Tibial nerve (tissue), 4 donors: ENCODE results near the gene PTOV1. TPM values are rescaled to one million over a fixed set of nuclear protein-coding genes. Genes with fewer than 3 reads are reported as not detected.

ENCODE experiments used
- DNase-seq, 2 donors: peaks; one replicate each; pipeline ENCODE4 v3.0.0-alpha.2; 2019; ENCODE audit warnings: low spot score in 2 of 2
- H3K27ac ChIP-seq, 4 donors: fragments of 200-600 bp; sonication (generic) in 3 of 4; one replicate each; pipeline ENCODE4 v1.5.1; 2017 to 2019; ENCODE audit warnings: mild to moderate bottlenecking in 1 of 4
- H3K27me3 ChIP-seq, 2 donors: fragments of 200-600 bp; sonication (generic) in 1 of 2; one replicate each; pipeline versions ENCODE4 v1.5.1 to v1.6.0; 2017 to 2019
- H3K36me3 ChIP-seq, 3 donors: fragments of 200-600 bp; sonication (generic); one replicate each; pipeline ENCODE4 v1.5.1; 2018 to 2019
- H3K4me1 ChIP-seq, 4 donors: fragments of 200-600 bp; sonication (generic) in 3 of 4; one replicate each; pipeline ENCODE4 v1.5.1; 2017 to 2019
- H3K4me3 ChIP-seq, 4 donors: fragments of 200-600 bp; sonication (generic) in 3 of 4; one replicate each; pipeline ENCODE4 v1.5.1; 2017 to 2019; ENCODE audit warnings: mild to moderate bottlenecking in 1 of 4, moderate library complexity in 1 of 4
- H3K9me3 ChIP-seq, 4 donors: fragments of 200-600 bp; sonication (generic) in 3 of 4; one replicate each; pipeline ENCODE4 v1.5.1; 2017 to 2019
- EP300 ChIP-seq, 2 donors: sonication (generic); formaldehyde crosslinking; IDR thresholded peaks; one replicate each; pipeline ENCODE4 v1.6.1; 2017; ENCODE audit warnings: antibody characterized with exemption in 2 of 2, mild to moderate bottlenecking in 1 of 2
- POLR2A ChIP-seq, 2 donors: fragments of 450-650 bp; IDR thresholded peaks; one replicate each; pipeline ENCODE4 v1.6.1; 2017; ENCODE audit warnings: antibody characterized with exemption in 2 of 2, mild to moderate bottlenecking in 2 of 2, moderate library complexity in 2 of 2
- WGBS, 2 donors: methylation state at CpG; one replicate each; pipeline ENCODE4 v1.1.5; 2018; 5-methylcytosine and 5-hydroxymethylcytosine counted together
- total RNA-seq, 4 donors: library from RNA; depleted of rRNA; stranded (reverse); fragments of >200 nt; gene quantifications; one replicate each; pipeline ENCODE4 v1.1.0, GENCODE V29; 2016
- TF ChIP-seq, protein P1 (sequence below), 5 experiments: fragments of 200-600 bp in 3 of 5; fragments of 450-650 bp in 2 of 5; sonication (generic) in 3 of 5; IDR thresholded peaks; one replicate each; pipeline ENCODE4 v1.5.1; 2016 to 2019; ENCODE audit warnings: antibody characterized with exemption in 5 of 5, mild to moderate bottlenecking in 3 of 5, moderate library complexity in 2 of 5

PTOV1 gene
- total RNA-seq, 4 donors from 2014 or later = 75.6 to 113 (median 91.9) TPM

DNA sequence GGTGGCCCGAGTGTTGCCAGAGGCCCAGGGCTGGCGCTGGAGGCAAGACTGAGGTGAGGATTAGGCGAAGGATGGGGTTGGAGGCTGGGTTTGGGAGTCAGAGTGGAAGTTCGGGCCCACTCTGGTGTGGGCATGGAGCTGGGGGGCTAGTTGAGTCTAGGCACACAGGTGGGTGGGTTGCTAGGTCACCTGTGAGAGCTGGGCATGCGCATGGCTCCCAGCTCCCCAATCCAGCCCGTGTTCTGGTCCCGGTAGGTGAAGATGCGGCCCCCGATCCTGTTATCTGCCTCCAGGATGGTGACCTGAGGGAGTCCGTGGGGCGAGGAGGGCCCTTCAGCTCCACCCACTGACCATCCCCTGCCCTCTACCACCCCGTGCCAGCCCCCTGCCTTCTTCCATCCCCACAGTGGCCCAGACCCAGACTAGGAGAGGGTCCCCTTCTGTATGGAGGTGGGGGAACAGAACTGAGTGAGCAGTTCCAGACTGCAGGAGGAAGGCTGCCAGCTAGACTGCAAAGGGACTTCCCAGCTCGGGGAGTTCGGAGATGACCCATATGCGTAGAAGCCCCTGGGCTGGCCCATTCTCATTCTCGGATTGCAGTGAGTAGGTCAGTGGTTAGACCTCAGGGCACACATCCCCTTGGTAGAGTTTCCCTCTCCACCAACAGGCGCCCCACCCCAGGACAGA, 44.1 kb downstream of the PTOV1 start:
- H3K4me3 ChIP-seq = no peak overlapping the region
- no peaks in the 10 kb centered on the region for H3K36me3 ChIP-seq
- TF ChIP-seq EP300 (IDR thresholded peaks at IDR 0.05) = no peak
- TF ChIP-seq POLR2A (IDR thresholded peaks at IDR 0.05) = no peak
- TF ChIP-seq, protein P1, sequence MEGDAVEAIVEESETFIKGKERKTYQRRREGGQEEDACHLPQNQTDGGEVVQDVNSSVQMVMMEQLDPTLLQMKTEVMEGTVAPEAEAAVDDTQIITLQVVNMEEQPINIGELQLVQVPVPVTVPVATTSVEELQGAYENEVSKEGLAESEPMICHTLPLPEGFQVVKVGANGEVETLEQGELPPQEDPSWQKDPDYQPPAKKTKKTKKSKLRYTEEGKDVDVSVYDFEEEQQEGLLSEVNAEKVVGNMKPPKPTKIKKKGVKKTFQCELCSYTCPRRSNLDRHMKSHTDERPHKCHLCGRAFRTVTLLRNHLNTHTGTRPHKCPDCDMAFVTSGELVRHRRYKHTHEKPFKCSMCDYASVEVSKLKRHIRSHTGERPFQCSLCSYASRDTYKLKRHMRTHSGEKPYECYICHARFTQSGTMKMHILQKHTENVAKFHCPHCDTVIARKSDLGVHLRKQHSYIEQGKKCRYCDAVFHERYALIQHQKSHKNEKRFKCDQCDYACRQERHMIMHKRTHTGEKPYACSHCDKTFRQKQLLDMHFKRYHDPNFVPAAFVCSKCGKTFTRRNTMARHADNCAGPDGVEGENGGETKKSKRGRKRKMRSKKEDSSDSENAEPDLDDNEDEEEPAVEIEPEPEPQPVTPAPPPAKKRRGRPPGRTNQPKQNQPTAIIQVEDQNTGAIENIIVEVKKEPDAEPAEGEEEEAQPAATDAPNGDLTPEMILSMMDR (IDR thresholded peaks at IDR 0.05) = no peak
- H3K27ac ChIP-seq = no peak overlapping the region
- H3K9me3 ChIP-seq = no peaks in the 10 kb centered on the region
- WGBS, 2 donors = 76 to 77% methylated on average over 17 of the region's 17 CpGs
- peaks cover 0 to 27% (median 19%) of the 10 kb centered on the region in 4 donors for H3K4me1 ChIP-seq
- H3K27me3 ChIP-seq = no peaks in the 10 kb centered on the region
- no peak for DNase-seq

DNA sequence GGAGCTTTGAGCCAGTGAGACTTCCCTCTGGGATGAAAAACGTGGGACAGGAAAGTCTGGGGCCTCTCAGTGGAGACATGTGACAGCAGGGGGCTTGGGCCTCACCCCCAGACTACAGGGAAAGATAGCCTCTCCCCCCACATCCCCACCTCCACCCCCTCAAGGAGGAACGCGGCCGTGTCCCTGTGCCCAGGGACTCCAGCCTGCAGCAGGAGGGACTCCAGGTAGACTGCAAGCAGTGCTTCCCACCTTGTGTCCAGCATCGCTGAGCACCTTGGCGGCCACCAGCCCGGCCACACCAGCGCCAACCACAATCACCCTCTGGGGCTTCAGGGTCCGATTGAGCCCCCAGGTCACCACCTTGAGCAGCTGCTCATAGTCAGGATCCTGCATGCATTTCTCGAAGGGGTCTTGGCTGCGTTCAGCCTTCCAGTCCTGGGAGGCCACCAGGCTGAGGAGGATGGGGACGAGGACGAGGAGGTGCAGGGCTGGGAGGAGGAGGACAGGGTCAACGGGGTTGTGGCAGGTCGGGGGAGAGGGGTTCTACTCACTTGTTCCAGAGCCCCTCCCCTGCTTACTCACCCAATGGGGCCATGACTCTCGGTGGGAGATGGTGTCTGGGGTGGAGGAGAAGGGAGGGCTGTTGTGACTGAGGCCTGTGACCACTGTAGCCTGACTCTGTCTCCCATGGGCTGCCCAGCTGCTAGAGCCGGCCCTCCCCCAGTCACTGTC, 44.8 kb downstream of the PTOV1 start:
- peaks cover 0 to 20% (median 13%) of the 10 kb centered on the region in 4 donors for H3K4me1 ChIP-seq
- 49 to 55% methylated on average over 12 to 13 of the region's 17 CpGs for WGBS, 2 donors

DNA sequence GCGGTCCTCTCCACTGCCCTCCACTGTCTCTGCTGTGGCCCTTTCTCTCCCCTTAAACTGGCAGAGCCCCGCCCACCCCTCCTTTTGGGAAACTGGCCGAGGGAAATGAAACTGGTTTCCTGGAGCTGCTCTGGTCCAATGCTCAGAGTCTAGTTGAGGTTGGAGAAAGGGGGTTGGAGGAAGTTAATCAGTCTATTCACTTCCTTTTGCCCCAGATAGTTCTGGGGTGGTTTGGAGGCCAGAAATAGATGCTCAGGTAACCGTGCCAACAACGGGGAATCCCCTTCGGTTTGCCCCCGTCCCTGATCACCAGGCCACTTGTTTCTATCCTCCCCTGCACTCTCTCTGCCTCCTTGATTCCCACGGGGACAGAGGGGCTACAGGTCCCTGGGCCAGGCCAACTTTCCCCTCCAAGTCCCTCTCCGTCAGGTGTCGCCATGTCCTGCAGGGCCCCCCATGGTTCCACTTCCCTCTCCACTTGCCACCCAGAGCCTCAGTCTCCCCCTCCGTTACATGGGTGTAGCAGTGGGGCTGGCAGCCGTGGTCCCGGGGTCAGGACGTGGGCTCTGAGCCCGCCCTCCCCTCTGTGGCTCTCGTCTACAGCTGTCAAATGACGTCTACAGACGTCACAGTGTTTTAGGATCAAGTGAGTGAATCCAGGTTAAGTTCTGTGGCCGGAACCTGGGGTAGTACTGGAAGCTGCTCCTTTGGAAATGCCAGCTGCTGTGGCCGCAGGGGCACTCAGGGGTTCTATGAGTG, 46.1 kb downstream of the PTOV1 start, which contains the start of gene IL4I1:
Gene IL4I1, minus strand, starts transcription at position 25 of the 759 bp plus-strand sequence. CDS start 727 bp downstream, outside the sequence.
- TF ChIP-seq POLR2A (IDR thresholded peaks at IDR 0.05) = no peak
- no peaks in the 10 kb centered on the region for H3K9me3 ChIP-seq
- H3K27ac ChIP-seq = peak within 1 kb of the TSS in 3 of 4 donors; percentile 12 to 83 (median 25)
- no peaks in the 10 kb centered on the region for H3K27me3 ChIP-seq
- WGBS, 2 donors = 40% methylated on average over 19 to 20 of the region's 20 CpGs
- H3K4me1 ChIP-seq = peaks cover 0 to 18% (median 12%) of the 10 kb centered on the region in 4 donors
- DNase-seq = peak in 1 of 2 donors; percentile 36
- H3K4me3 ChIP-seq = no peak within 1 kb of the TSS
- no peaks in the 10 kb centered on the region for H3K36me3 ChIP-seq

More for the DNA sequence above, 44.8 kb downstream of the PTOV1 start:
- no peaks in the 10 kb centered on the region for H3K9me3 ChIP-seq
- TF ChIP-seq, protein P1 (IDR thresholded peaks at IDR 0.05) = no peak
- no peaks in the 10 kb centered on the region for H3K36me3 ChIP-seq
- DNase-seq = no peak
- H3K27me3 ChIP-seq = no peaks in the 10 kb centered on the region
- no peak overlapping the region for H3K4me3 ChIP-seq
- H3K27ac ChIP-seq = no peak overlapping the region

DNA sequence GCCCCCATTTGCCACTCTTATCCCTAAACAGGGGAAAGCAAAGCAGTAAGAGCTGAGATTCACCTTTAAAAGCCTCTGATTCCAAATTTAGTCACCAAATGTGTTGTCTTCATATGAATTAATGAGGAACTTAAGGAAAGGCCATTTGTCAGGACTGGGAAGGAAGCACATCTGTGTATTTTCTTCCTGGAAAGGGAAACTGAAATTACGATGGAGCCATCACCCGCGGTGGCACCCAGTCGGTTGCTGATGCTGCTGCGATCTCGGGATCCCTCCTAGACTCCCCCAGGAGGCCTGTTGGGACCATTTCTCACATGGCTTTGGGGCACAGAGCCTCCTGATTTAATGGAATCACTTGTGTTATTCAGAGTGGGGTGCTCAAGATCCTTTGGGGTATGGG, 53.2 kb downstream of the PTOV1 start:
- H3K27ac ChIP-seq = no peak overlapping the region
- no peak for DNase-seq
- no peaks in the 10 kb centered on the region for H3K4me1 ChIP-seq
- H3K27me3 ChIP-seq = no peaks in the 10 kb centered on the region
- peaks cover 0 to 37% (median 3%) of the 10 kb centered on the region in 3 donors for H3K36me3 ChIP-seq
- 62 to 77% methylated on average over 6 of the region's 6 CpGs for WGBS, 2 donors
- H3K4me3 ChIP-seq = no peak overlapping the region
- TF ChIP-seq, protein P1 (IDR thresholded peaks at IDR 0.05) = no peak
- TF ChIP-seq POLR2A (IDR thresholded peaks at IDR 0.05) (no peak), EP300 (IDR thresholded peaks at IDR 0.05) (no peak)
- no peaks in the 10 kb centered on the region for H3K9me3 ChIP-seq

DNA sequence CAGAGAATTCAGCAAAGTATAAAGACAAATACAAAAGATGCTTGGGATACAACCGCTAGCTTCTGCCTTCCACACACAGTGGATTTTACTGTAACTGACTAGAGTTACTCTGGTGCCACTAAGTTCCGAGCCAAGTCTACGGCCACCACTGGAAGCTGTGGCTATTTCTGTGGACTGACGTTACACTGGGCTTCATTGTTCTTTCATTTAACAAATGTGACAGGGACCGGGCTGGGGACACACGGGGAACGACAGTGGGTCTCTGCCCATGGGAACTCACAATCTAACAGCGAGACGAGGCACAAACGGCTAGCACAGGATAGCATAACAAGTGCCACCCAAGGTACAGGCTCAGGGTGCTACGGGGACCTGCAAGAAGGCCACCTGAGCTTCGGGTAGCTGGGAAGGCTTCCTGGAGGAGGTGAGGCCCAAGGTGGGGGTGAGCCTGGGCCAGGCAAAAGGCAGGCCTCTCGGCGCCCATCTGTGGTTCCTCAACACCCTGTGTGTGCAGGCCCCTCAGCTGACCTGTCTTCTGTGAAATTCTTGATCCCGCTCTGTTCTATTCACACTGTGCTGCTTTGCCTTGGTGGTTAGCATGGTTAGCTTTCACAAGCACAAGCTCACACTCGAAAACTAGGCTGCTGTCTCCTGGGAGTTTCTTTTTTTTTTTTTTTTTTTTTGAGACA, 56.1 kb downstream of the PTOV1 start:
- no peak for DNase-seq
- WGBS, 2 donors = 74 to 83% methylated on average over 16 of the region's 16 CpGs
- peaks cover 0 to 51% (median 3%) of the 10 kb centered on the region in 3 donors for H3K36me3 ChIP-seq

More for the DNA sequence above, 56.1 kb downstream of the PTOV1 start:
- Histone ChIP-seq H3K4me1 (peaks cover 0 to 18% (median 8%) of the 10 kb centered on the region in 4 donors), H3K27me3 (no peaks in the 10 kb centered on the region), H3K9me3 (no peaks in the 10 kb centered on the region), H3K27ac (no peak overlapping the region), H3K4me3 (no peak overlapping the region)
- no peak for TF ChIP-seq EP300 (IDR thresholded peaks at IDR 0.05)
- TF ChIP-seq, protein P1 (IDR thresholded peaks at IDR 0.05) = no peak
- TF ChIP-seq POLR2A (IDR thresholded peaks at IDR 0.05) = no peak
